Measurements from ENCODE around the gene ZNF581.

GRCh38 chr19:55635856-55636440 lies 7.5 kb upstream of the ZNF581 start:
- TF ChIP-seq, protein P1, sequence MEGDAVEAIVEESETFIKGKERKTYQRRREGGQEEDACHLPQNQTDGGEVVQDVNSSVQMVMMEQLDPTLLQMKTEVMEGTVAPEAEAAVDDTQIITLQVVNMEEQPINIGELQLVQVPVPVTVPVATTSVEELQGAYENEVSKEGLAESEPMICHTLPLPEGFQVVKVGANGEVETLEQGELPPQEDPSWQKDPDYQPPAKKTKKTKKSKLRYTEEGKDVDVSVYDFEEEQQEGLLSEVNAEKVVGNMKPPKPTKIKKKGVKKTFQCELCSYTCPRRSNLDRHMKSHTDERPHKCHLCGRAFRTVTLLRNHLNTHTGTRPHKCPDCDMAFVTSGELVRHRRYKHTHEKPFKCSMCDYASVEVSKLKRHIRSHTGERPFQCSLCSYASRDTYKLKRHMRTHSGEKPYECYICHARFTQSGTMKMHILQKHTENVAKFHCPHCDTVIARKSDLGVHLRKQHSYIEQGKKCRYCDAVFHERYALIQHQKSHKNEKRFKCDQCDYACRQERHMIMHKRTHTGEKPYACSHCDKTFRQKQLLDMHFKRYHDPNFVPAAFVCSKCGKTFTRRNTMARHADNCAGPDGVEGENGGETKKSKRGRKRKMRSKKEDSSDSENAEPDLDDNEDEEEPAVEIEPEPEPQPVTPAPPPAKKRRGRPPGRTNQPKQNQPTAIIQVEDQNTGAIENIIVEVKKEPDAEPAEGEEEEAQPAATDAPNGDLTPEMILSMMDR (IDR thresholded peaks at IDR 0.05), result no peak
- TF ChIP-seq POLR2AphosphoS5 (IDR thresholded peaks at IDR 0.05; ENCODE audit: low read depth, low read length), result no peak
- TF ChIP-seq SIN3A (IDR thresholded peaks at IDR 0.05; ENCODE audit: borderline replicate concordance, insufficient read depth, low read depth, low read length), result no peak
- TF ChIP-seq, protein P2, sequence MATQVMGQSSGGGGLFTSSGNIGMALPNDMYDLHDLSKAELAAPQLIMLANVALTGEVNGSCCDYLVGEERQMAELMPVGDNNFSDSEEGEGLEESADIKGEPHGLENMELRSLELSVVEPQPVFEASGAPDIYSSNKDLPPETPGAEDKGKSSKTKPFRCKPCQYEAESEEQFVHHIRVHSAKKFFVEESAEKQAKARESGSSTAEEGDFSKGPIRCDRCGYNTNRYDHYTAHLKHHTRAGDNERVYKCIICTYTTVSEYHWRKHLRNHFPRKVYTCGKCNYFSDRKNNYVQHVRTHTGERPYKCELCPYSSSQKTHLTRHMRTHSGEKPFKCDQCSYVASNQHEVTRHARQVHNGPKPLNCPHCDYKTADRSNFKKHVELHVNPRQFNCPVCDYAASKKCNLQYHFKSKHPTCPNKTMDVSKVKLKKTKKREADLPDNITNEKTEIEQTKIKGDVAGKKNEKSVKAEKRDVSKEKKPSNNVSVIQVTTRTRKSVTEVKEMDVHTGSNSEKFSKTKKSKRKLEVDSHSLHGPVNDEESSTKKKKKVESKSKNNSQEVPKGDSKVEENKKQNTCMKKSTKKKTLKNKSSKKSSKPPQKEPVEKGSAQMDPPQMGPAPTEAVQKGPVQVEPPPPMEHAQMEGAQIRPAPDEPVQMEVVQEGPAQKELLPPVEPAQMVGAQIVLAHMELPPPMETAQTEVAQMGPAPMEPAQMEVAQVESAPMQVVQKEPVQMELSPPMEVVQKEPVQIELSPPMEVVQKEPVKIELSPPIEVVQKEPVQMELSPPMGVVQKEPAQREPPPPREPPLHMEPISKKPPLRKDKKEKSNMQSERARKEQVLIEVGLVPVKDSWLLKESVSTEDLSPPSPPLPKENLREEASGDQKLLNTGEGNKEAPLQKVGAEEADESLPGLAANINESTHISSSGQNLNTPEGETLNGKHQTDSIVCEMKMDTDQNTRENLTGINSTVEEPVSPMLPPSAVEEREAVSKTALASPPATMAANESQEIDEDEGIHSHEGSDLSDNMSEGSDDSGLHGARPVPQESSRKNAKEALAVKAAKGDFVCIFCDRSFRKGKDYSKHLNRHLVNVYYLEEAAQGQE (IDR thresholded peaks at IDR 0.05; ENCODE audit: insufficient read depth in 1 of 2, low read depth in 2 of 2, low read length in 1 of 2), result no peak
- no peak for TF ChIP-seq TCF7L2 (IDR thresholded peaks at IDR 0.05; ENCODE audit: low read depth, low read length)
